SK-N-DZ (cell line): ENCODE data around the gene WDR87.
A peak's percentile ranks its signal among the peaks of the same experiment; 100 is the strongest.
"Not testable (repeated sequence)": the region's sequence is repeated elsewhere in the genome, so short reads cannot be mapped to it uniquely, and the experiment has no call there.

ENCODE experiments used
- DNase-seq: peaks from one replicate; pipeline ENCODE4 v3.0.0-alpha.2; 2015; ENCODE audit warnings: low spot score

WDR87 gene

GRCh38 chr19:37931881-37932655 is 25.7 kb upstream of the WDR87 start:
- DNase-seq, result no peak

- no peak for DNase-seq
Observed at GRCh38 chr19:37930416-37930815, 24.0 kb upstream of the WDR87 start.

GRCh38 chr19:37929355-37929923 is 23.0 kb upstream of the WDR87 start:
- no peak for DNase-seq

- no peak for DNase-seq
Observed at GRCh38 chr19:37928527-37929286, 22.3 kb upstream of the WDR87 start.

- no peak for DNase-seq
Observed at GRCh38 chr19:37926711-37927110, 20.3 kb upstream of the WDR87 start.

- DNase-seq, result no peak
Observed at GRCh38 chr19:37926255-37926654, 19.9 kb upstream of the WDR87 start.

- DNase-seq, result no peak
Observed at GRCh38 chr19:37925212-37925611, 18.8 kb upstream of the WDR87 start.

- not testable (repeated sequence) for DNase-seq
Observed at GRCh38 chr19:37924573-37924972, 18.2 kb upstream of the WDR87 start.

- DNase-seq, result no peak
Observed at GRCh38 chr19:37920591-37921450, 14.4 kb upstream of the WDR87 start.

- no peak for DNase-seq
Observed at GRCh38 chr19:37914908-37915307, 8.5 kb upstream of the WDR87 start.

- DNase-seq, result no peak
Observed at GRCh38 chr19:37909661-37910199, 3.3 kb upstream of the WDR87 start.

GRCh38 chr19:37907735-37908455 is 1.5 kb upstream of the WDR87 start:
- no peak for DNase-seq

GRCh38 chr19:37906869-37907734 is 708 bp upstream of the WDR87 start, which contains the start of gene SIPA1L3:
Gene SIPA1L3, plus strand, starts transcription at chr19:37907208. Its CDS starts 174,358 bp downstream, at chr19:38081566.
- peak; percentile 96 for DNase-seq

GRCh38 chr19:37903096-37903495 is 3.3 kb downstream of the WDR87 start:
- DNase-seq, result no peak

GRCh38 chr19:37902668-37903067 is 3.7 kb downstream of the WDR87 start:
- DNase-seq, result peak; percentile 73

GRCh38 chr19:37899966-37900365 is 6.4 kb downstream of the WDR87 start:
- peak; percentile 71 for DNase-seq

GRCh38 chr19:37899453-37899852 is 6.9 kb downstream of the WDR87 start:
- no peak for DNase-seq

- DNase-seq, result no peak
Observed at GRCh38 chr19:37896180-37896579, 10.2 kb downstream of the WDR87 start.

GRCh38 chr19:37893845-37894575 is 12.4 kb downstream of the WDR87 start:
- DNase-seq, result no peak
